ENCODE results near the gene CHCHD5.
"Not testable (repeated sequence)": the region's sequence is repeated elsewhere in the genome, so short reads cannot be mapped to it uniquely, and the experiment has no call there.

The CHCHD5 gene

DNA sequence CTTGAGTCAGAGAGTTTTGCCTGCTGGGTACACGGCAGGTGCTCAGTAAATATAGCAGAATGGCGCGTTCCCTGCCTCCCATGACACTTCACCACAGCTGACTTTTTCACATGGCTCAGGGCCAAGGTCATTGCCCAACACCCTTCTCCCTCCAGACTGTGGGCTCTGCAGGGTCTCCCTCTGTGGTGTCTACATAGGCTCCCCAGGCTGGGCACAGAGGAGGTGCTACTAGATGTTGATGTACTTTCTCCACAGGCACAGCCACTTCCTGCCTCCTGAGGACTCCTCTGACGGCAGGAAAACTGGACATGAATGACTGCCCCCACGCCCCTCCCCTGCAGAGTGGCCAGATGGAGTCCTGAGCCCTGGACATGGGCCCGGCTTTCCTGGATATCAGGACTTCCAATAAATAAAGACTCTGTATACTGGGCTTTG lies 4.2 kb downstream of the CHCHD5 start:
- no peak for DNase-seq

DNA sequence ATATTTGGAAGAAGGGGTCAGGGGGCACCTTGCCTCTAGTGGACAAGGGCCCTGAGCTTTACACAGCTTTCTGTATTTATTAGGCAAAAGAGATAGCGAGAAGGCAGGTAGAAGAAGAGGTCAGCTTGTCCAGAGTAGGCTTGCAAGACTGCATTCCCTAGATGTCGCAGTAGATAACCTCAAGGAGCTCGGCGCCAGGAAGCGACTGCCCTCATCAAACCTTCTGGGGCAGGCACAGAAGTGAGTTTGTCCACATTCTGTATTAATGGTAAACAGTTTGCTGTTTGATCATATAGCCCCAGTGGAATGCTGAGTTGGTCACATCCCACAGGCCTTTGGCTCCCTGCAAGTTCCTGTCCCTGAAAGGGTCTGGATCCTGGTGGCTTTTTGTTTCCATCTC lies 7.0 kb downstream of the CHCHD5 start:
- no peak for DNase-seq

DNA sequence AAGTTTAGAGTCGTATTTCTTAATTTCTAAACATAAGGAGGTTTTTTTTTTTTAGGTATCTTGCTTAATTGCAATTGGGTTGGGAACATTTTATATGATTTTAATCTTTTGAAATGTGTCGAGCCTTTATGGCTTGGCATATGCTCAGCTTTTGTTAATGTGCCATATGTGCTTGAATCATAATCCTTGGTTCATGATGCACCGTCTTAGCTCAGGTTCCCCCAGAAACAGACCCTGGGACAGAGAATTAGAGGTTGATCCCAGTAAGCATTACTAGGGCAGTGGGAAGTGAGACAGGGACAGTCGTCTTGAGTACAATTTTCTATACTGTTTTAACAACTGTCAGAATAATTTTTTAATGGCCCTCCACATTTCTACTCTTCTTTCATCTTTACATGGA lies 9.3 kb downstream of the CHCHD5 start:
- DNase-seq, result no peak

DNA sequence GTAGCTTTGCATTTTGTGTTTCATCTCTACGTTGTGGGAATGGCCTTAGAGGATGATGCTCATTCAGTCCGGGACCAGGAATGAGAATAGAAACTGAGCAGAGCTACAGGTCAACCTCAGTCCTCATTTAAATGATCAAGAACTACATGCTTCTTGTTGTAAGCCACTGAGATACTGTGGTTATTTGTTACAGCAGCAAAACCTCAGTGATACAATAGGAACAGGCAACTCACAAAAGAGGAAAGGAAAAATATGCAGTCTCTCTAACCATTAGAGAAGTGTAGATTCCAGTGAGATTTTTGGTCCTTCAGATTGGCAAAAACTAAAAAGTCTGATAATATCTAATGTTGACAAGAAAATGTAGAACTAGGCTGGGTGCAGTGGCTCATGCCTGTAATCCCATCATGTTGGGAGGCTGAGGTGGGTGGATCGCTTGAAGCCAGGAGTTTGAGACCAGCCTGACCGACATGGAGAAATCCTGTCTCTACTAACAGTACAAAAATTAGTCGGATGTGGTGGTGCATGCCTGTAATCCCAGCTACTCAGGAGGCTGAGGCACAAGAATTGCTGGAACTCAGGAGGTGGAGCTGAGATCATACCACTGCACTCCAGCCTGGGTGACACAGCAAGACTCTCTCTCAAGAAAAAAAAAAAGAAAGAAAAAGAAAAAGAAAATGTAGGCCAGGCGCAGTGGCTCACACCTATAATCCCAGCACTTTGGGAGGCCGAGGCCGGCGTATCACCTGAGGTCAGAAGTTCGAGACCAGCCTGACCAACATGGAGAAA lies 13.3 kb downstream of the CHCHD5 start:
- no peak for DNase-seq

DNA sequence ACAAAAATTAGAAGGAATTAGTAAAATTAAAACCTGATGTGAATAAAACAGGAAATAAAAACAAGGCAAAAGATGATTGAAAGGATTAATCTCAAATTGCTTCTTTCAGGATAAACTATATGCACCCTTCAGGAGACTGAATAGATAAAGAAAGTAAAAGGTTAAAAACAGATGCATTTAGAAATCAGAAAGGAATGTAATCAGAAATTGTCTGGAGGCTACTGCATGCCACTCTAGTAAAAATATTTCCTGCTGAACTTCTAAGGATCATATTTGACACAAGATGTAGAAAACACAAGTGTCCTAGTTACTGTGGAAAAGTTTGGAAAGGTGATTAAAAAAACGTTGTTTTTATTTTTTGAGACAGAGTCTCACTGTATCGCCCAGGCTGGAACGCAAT lies 16.2 kb downstream of the CHCHD5 start:
- DNase-seq, result no peak

DNA sequence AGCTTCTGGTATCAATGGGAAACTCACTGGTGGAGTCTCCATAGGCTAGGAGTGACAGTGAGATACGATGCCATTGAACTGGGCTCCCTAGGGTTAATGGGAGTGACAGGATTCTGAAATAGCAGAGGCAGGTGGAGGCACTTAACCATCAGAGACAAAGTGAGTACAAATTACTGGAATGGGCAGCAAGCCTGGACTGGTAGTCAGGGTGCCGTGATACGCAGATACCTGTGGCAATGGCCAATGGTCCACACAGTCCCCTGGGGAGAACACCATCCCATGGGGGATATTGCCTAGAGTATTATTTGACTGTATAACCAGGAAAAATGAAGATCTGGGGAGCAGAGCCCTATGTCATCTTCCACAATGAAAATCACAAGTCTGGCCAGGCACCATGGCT lies 17.3 kb downstream of the CHCHD5 start:
- no peak for DNase-seq

DNA sequence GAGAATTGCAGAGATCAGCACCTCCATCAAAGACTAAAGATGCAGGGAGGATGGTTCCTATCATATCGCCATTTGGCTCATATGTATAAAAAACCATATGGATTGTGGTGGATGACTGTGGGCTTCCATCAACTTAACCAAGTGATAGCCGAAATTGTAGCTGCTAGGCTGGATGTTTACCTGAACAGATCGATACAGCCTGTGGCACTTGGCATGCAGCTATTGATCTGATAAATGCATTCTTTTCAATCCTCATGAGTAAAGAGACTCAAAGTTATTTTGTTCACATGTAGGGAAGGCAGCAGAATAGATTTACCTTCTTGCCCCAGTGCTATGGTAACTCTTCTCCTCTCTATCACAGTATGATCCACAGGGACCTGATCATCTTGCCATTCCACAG lies 18.5 kb downstream of the CHCHD5 start:
- DNase-seq, result no peak

DNA sequence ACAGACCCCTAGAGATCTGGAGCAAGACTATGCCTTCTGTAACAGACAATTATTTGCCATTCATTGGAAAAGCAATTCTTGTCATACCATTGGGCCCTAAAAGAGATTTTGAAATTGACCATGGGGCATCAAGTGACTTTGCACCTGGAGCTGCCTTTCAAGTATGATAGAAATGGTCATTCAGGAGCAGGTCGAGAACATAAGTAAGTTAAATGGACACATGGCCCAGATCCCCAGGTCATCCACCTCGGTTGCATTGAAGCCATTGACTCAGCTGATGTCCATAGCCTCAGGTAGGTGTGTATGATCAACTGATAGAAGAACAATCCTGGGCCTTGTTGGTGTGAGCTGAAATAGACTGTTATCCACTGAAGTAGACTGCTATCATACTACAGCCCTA lies 19.3 kb downstream of the CHCHD5 start:
- DNase-seq, result no peak

DNA sequence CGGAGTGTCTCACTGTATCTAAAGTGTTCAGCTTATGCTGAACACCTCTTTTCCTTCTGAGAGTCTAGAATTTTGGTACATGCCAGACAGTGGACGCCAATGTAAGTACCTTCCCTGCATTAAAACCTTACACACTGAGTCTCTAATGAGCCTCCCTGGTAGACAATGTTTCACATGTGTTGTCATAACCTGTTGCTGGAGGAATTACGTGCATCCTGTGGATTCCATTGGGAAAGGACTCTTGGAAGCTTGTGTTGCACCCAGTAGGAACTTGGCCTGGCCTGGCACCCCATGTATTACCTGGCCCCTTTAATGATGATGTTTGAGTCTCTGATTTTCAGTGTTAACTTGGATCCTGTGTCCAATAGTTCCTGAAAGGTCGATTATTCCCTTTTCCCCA lies 20.5 kb downstream of the CHCHD5 start:
- DNase-seq, result no peak

DNA sequence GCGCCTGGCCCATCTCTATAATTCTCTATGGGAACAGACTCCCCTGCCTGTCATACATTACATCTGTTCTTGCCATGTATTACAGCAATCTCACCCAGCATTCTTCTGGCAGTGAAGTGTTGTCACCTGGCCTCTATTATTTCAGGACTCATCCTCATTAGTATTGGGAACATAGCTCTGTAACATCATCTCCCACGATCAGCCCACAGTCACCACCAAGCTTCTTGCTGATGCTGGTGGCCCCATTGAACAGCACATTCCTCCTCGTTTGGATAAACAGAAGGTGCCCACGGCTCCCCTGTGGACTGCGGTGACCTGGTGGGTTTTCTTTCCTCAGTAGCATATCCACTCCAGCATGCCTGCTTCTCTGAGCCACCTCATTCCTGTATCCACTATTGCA lies 21.5 kb downstream of the CHCHD5 start:
- DNase-seq, result no peak

DNA sequence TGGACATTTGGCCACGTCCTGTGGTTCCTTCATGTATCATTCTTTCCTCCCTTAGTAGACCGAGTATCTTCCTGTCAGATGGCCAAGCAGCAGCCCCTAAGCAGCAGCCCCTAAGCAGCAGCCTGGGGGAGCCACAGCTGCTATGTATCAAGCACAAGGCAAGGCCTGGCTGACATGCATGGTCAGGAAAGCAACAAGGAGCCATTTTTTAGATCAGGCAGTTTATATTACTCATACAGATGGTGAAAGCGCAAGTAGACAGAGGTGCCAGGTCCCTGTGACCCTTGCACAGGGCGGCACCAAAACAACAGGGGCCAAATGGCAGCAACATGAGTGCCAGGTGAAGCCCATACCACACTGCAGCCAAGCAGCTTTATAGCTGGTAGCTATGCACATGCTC lies 22.1 kb downstream of the CHCHD5 start:
- DNase-seq, result no peak

DNA sequence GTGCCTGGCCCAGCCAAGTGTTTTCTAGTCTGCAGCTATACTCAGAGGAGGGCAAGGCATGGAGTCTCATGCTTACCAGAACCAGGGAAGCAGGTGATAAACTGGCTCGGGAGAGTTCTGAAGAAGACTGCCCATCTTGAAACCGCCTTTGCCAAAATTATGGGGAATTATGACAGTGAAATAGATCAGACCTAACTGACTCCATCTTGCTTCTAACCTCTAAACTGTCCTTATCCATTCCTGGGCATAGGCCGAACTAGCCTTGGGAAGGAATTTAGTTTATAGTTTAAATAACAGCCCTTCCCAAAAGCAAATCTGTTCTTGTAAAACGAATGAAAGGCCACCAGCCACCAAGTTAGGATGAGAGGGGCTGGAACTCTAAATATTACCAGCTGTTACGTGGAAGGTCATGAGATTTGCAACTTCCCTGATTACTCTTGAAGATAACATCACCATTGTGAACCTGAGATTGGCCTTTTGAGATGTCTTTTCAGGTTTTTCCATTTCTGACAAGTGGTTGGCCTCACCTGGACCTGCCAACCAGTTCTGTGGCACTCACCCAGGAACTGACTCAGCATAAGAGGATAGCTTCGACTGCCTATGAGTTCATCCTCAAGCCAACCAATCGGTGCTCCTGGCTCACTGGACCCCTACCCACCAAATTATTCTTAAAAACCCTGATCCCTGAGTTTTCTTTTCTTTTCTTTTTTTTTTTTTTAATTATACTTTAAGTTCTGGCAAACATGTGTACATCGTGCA lies 23.4 kb downstream of the CHCHD5 start:
- DNase-seq, result no peak

DNA sequence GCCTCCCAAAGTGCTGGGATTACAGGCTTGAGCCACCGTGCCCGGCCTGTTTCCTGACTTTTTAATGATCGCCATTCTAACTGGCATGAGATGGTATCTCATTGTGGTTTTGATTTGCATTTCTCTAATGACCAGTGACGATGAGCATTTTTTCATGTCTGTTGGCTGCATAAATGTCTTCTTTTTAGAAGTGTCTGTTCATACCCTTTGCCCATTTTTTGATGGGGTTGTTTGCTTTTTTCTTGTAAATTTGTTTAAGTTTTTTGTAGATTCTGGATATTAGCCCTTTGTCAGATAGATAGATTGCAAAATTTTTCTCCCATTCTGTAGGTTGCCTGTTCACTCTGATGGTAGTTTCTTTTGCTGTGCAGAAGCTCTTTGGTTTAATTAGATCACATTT lies 24.9 kb downstream of the CHCHD5 start:
- not testable (repeated sequence) for DNase-seq

DNA sequence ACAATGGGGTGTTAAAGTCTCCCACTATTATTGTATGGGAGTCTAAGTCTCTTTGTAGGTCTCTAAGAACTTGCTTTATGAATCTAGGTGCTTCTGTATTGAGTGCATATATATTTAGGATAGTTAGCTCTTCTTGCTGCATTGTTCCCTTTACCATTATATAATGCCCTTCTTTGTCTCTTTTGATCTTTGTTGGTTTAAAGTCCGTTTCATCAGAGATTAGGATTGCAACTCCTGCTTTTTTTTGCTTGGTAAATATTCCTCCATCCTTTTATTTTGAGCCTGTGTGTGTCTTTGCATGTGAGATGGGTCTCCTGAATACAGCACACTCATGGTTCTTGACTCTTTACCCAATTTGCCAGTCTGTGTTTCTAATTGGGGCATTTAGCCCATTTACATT lies 27.9 kb downstream of the CHCHD5 start:
- not testable (repeated sequence) for DNase-seq

DNA sequence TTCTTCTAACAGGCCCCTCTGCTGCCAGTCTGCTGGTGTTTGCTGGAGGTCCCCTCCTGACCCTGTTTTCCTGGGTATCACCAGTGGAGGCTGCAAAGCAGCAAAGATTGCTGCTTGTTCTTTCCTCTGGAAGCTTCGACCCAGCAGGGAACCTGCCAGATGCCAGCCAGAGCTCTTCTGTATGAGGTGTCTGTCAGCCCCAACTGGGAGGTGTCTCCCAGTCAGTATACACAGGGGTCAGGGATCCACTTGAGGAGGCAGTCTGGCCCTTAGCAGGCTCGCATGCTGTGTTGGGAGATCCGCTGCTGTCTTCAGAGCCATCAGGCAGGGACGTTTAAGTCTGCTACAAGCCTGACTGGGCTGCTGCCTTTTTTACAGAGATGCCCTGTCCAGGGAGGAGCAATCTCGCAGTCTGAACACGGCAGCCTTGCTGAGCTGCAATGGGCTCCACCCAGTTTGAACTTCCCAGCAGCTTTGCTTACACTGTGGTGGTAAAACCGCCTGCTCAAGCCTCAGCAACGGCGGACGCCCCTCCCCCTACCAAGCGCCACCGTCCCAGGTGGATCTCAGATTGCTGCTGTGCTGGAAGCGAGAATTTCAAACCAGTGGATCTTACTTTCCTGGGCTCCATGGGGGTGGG lies 29.9 kb downstream of the CHCHD5 start:
- no peak for DNase-seq

DNA sequence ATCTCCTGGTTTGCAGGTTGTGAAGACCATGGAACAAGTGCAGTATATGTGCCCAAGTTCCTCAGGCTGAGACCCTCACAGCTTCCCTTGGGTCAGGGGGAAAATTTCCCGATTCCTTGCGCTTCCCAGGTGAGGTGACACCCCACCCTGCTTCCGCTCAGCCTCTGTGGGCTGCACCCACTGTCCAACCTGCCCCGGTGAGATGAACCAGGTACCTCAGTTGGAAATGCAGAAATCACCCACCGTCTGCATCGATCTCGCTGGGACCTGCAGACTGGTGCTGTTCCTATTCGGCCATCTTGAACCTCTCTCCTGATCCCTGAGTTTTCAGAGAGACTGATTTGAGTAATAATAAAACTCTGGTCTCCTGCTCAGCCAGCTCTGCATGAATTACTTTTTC lies 30.6 kb downstream of the CHCHD5 start:
- no peak for DNase-seq

DNA sequence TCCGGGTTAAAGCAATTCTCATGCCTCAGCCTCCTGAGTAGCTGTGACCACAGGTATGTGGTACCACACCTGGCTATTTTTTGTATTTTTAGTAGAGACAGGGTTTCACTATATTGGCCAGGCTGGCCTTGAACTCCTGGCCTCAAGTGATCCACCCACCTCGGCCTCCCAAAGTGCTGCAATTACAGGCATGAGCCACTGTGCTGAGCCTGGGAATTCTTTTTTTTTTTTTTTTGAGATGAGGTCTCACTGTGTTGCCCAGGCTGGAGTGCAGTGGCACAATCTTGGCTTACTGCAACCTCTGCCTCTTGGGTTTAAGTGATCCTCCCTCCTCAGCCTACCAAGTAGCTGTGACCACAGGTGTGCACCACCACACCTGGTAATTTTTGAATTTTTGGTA lies 31.4 kb downstream of the CHCHD5 start:
- not testable (repeated sequence) for DNase-seq

DNA sequence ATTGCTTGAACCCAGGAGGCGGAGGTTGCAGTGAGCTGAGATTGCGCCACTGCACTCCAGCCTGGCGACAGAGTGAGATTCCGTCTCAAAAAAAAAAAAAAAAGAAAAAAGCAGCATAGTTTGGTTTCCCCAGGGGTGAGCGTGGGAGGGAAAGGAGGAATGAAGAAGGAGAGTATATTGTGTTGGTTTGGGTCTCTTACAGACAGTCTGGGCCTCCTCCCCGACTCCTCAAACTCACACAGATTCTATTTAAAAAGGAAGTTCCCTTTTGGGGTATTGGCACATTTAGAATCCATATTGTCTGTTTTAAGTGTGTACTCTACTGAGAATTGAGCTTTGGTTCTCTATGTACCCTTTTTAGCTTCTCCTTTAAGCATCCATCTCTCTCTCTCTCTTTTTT lies 34.0 kb downstream of the CHCHD5 start:
- DNase-seq, result no peak

DNA sequence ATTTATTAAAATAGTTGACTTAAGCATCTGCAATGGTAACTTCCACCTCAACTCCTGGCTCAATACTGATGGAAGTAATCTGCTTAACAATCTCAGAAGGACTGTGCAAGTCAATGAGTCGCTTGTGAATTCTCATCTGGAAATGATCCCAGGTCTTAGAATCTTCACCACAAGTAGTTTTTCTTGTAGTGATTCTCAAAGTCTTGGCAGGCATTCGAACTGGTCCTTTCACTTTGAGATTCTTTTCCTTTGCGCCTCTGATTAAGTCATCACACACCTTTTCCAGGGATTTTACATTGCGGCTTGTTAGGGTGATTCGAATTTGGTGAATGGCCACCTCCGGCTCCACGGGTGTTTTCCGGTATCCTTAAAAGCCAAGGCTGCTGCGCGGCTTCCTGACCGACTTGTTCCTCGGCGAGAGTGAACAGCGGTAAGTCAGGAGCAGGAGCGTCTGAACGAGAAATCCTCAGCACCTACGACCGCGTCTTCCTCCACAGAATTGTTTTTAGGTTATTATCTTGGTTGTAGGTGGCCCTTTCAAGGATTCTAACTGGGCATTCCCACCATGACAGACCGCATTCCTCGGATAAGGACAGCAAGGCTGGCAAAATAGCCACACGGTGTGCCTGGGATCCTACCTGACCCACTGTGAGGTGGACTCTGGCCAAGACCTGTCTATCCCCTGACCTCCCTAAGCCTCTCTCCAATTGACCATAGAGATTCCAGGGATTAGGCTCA lies 37.5 kb downstream of the CHCHD5 start:
- no peak for DNase-seq

DNA sequence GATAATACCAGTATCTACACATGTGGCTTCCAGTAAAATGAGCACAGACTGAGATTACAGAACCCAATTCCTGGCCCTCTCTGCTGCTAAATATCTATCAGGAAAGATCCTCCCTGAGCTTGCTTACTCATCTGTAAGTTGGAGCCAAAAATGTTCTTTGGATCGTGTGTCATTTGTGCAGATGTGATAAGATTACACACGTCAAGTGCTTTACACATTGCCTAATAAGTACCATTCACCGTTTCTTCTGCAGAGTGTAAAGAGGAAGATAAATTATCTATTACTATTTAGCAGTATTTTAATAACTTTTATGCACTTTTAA lies 38.1 kb downstream of the CHCHD5 start:
- no peak for DNase-seq

DNA sequence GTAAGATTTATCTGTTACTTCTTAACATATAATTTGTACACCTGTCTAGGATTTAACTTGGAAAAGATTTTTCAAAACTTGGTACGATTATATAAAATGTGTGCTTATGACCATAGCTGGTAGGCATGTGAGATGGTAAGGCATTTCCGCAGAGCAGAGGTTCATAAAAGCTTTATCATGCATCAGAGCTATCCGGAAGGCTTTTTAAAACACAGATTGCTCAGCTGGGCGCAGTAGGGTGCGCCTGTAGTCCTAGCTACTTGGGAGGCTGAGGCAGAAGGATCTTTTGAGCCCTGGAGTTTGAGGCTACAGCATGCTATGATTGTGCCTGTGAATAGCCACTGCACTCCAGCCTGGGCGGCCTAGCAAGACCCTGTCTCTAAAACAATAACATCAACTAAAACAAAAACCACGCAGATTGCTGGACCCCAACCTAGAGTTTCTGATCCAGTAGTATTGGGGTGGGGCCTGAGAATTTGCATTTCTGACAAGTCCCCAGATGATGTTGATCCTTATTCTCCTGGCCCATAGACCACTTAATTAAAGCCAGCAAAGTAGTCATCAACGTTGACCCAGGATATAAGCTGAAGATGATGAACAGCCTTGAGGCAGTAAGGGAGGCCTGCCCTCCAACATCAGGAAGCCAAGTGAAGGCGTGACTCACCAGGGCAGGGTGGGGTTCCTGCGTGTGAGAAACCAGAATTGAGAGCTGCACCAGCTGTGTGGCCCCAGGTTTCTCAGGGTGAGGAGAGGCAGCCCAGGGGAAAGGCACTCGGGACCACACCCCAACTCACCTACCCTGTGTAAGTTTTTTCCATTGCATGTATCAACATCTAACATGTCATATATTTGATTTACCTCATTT lies 39.7 kb downstream of the CHCHD5 start:
- DNase-seq, result peak; percentile 58

DNA sequence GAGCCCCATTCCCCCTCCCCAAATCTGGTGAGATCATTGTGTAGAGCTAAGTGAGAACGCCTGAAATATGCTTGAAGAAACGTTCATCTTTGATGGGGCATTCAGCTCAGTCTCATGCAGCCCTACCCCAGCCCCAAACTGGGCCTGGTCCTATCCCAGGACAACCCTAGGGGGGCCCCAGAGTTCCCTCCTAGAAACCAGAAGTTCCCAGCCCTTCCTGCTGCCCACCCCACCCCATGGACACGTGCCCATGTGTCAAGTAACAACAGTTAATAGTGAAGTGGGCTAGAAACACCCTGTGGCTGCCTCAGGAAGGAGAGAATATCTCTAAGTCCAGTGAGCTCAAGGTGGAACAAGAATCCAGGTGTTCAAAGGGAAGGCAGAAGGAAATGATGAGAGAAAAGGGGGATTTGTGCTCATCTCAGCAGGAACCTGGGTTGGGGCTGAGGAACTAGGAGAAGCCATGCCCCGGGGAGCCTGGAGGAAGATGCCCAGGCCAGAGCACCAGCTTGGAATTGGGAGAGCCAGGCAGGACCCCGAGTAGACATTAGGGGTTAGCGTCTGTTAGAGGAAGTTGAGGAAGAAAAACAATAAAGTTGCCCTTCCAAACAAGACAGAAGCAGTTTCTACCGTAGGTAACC lies 41.2 kb downstream of the CHCHD5 start:
- DNase-seq, result no peak

Data from effector CD4-positive, alpha-beta T cell (primary cell).